K562 (cell line): ENCODE data around the gene LRRC8C. TPM values are rescaled to one million over a fixed set of nuclear protein-coding genes. Genes with fewer than 3 reads are reported as not detected.

Experiments
- ATAC-seq: fragments of 200-7000 bp; cut with Tn5 transposase; 3 replicates; pipeline ENCODE4 v1.9.1; 2020; ENCODE audit warnings: moderate library complexity
- BruUV-seq: library from RNA; stranded (reverse); fragments of 400-500 nt; replicated peaks from 2 replicates; lab custom pipeline; 2021; lab: Mats Ljungman, UMichigan
- CTCF ChIA-PET: fragments of 300-600 bp; formaldehyde crosslinking; extraction: SDS; loops from one replicate; lab custom pipeline; 2021; ENCODE audit warnings: low intra/inter-chr PET ratio; lab: Yijun Ruan, JAX
- POLR2A ChIA-PET: fragments of 300-600, 350-650 bp; sonication (Branson Sonifier 250); formaldehyde crosslinking; extraction: SDS; loops from one replicate; lab custom pipeline; 2021; ENCODE audit warnings: antibody characterized with exemption, inconsistent platforms; lab: Yijun Ruan, JAX
- DNase-seq, 4 experiments: peaks; one replicate each; pipeline versions ENCODE4 v3.0.0 to v3.0.0-alpha.2; 2011 to 2018; ENCODE audit warnings: low spot score in 3 of 4, mixed read lengths in 3 of 4; ENCODE audit errors: extremely low read depth in 1 of 4
- FAIRE-seq: peaks from 2 replicates; lab custom pipeline; 2011; peaks lifted over from hg19 to GRCh38; lab: Jason Lieb, UNC
- H2AFZ ChIP-seq: 2 replicates; pipeline ENCODE4 v1.6.0; 2011; ENCODE audit warnings: low read depth, low read length, control low read depth, inconsistent platforms
- H3K27ac ChIP-seq: fragments of 200-600 bp; 3 replicates; pipeline ENCODE4 v1.8.0; 2011; ENCODE audit warnings: low read depth, mild to moderate bottlenecking, control low read depth, inconsistent platforms, low read length, moderate library complexity, mixed read lengths; ENCODE audit errors: extremely low read depth
- H3K27me3 ChIP-seq, 2 experiments: fragments of 300-600 bp in 1 of 2; 2 replicates in 1 of 2; 3 replicates in 1 of 2; pipeline versions ENCODE4 v1.6.0 to v1.8.0; 2011; ENCODE audit warnings: inconsistent platforms in 2 of 2, low read length in 2 of 2, mild to moderate bottlenecking in 1 of 2, mixed read lengths in 1 of 2, moderate library complexity in 1 of 2; ENCODE audit not compliant: control insufficient read depth in 2 of 2, insufficient read depth in 2 of 2
- H3K36me3 ChIP-seq: fragments of 300-600 bp; 3 replicates; pipeline ENCODE4 v1.8.0; 2011; ENCODE audit warnings: mild to moderate bottlenecking, low read length, inconsistent platforms; ENCODE audit not compliant: control insufficient read depth, insufficient read depth
- H3K4me1 ChIP-seq, 2 experiments: fragments of 200-600 bp in 1 of 2; replicated peaks in 1 of 2; 2 replicates in 1 of 2; 3 replicates in 1 of 2; pipeline versions ENCODE4 v1.5.1 to v1.8.0; 2011; ENCODE audit warnings: inconsistent platforms in 2 of 2, low read length in 2 of 2, mild to moderate bottlenecking in 1 of 2, mixed read lengths in 1 of 2, moderate library complexity in 1 of 2; ENCODE audit not compliant: control insufficient read depth in 2 of 2, insufficient read depth in 2 of 2
- H3K4me2 ChIP-seq: 2 replicates; pipeline ENCODE4 v1.6.1; 2011; ENCODE audit warnings: low read length, control low read depth, inconsistent platforms, mixed read lengths; ENCODE audit not compliant: insufficient read depth
- H3K4me3 ChIP-seq: fragments of 200-600 bp; sonication (generic), shearing (Covaris generic); 2 replicates; pipeline ENCODE4 v1.5.1; 2016; ENCODE audit warnings: control low read depth, inconsistent platforms
- H3K79me2 ChIP-seq: fragments of 200-600 bp; 3 replicates; pipeline ENCODE4 v1.8.0; 2011; ENCODE audit warnings: low read length, inconsistent platforms; ENCODE audit not compliant: control insufficient read depth, insufficient read depth
- H3K9ac ChIP-seq, 2 experiments: 2 replicates each; pipeline versions ENCODE4 v1.6.0 to v1.6.1; 2011; ENCODE audit warnings: low read depth in 2 of 2, low read length in 2 of 2, control low read depth in 1 of 2, inconsistent platforms in 1 of 2, mild to moderate bottlenecking in 1 of 2, mixed read lengths in 1 of 2; ENCODE audit not compliant: insufficient read depth in 1 of 2
- H3K9me1 ChIP-seq: one replicate; pipeline ENCODE4 v1.6.0; 2011; ENCODE audit warnings: inconsistent platforms, mild to moderate bottlenecking, low read length, moderate library complexity; ENCODE audit not compliant: control insufficient read depth, insufficient read depth
- H3K9me3 ChIP-seq: replicated peaks from 2 replicates; pipeline ENCODE4 v1.5.1; 2011; ENCODE audit warnings: low read depth, low read length, inconsistent platforms; ENCODE audit not compliant: control insufficient read depth, insufficient read depth
- H4K20me1 ChIP-seq: replicated peaks from 2 replicates; pipeline ENCODE4 v1.6.1; 2011; ENCODE audit warnings: low read length, inconsistent platforms, mixed read lengths; ENCODE audit not compliant: control insufficient read depth, insufficient read depth
- HCFC1 ChIP-seq: IDR thresholded peaks from 2 replicates; pipeline ENCODE4 v1.6.1; 2012; ENCODE audit warnings: low read depth, low read length, improper control_type of control experiment
- NCOA4 ChIP-seq: fragments of 450-650 bp; IDR thresholded peaks from 2 replicates; pipeline ENCODE4 v1.6.1; 2018; ENCODE audit warnings: mild to moderate bottlenecking; ENCODE audit not compliant: partially characterized antibody
- RAD21 ChIP-seq, 2 experiments: fragments of 250-450 bp in 1 of 2; fragments of 450-650 bp in 1 of 2; sonication (Bioruptor Pico) in 1 of 2; formaldehyde crosslinking in 1 of 2; IDR thresholded peaks in 1 of 2; conservative IDR thresholded peaks in 1 of 2; 2 replicates each; pipeline versions ENCODE4 v1.4.0 to v1.8.0; 2020 to 2022; ENCODE audit warnings: mild to moderate bottlenecking in 2 of 2, moderate library complexity in 1 of 2
- U2AF2 ChIP-seq: fragments of 200-400 bp; formaldehyde crosslinking; optimal IDR thresholded peaks from 2 replicates; pipeline ENCODE3; 2017; ENCODE audit warnings: low read depth, mild to moderate bottlenecking, low read length
- ZNF445 ChIP-seq: fragments of 250-450 bp; sonication (Bioruptor Pico); IDR thresholded peaks from 2 replicates; pipeline ENCODE4 v1.4.0; 2020; ENCODE audit warnings: low read depth, mild to moderate bottlenecking, moderate library complexity
- ZNF77 ChIP-seq: fragments of 250-450 bp; sonication (Bioruptor Pico); IDR thresholded peaks from 2 replicates; pipeline ENCODE4 v1.5.0; 2020
- WGBS: fragments of 100-300 bp; shearing (Covaris generic); methylation state at CpG from one replicate; pipeline ENCODE4 v1.1.6; 2016; ENCODE audit warnings: low coverage, mixed read lengths; ENCODE audit not compliant: insufficient coverage; ENCODE audit errors: missing lambda C conversion rate; 5-methylcytosine and 5-hydroxymethylcytosine counted together
- in situ Hi-C: fragments of 300-500 bp; cut with MboI; formaldehyde crosslinking; loops from 4 replicates; pipeline ENCODE4 v1.15.0; 2018; ENCODE audit warnings: inconsistent platforms, mixed read lengths
- intact Hi-C: fragments of 100-400 bp; cut with micrococcal nuclease; formaldehyde crosslinking; loops from 2 replicates; pipeline ENCODE4 v1.14.2; 2022
- polyA plus RNA-seq, 8 experiments: library from polyadenylated mRNA; depleted of rRNA in 4 of 8; stranded (reverse) in 5 of 8; unstranded in 3 of 8; fragments of >200 nt; fragmentation: Nextera tagmentation in 2 of 8; fragmentation: Illumina TruSeq in 1 of 8; extraction: Ambion mirVana in 2 of 8; extraction: Trizol in 1 of 8; gene quantifications; 2 replicates each; pipeline versions ENCODE4 v1.2.1 to v1.2.3, GENCODE V29; 2011 to 2014; ENCODE audit warnings: inconsistent platforms in 1 of 8, missing spikeins in 1 of 8
- total RNA-seq, 7 experiments: library from RNA; depleted of rRNA in 6 of 7; stranded (reverse); fragments of >200 nt in 6 of 7; fragmentation: Illumina TruSeq in 2 of 7; extraction: Trizol in 2 of 7; gene quantifications; 2 replicates each; pipeline versions ENCODE4 v1.2.1 to v1.2.3, GENCODE V29; 2011 to 2021; ENCODE audit warnings: low replicate concordance in 1 of 7
- TF ChIP-seq, protein P1 (sequence below): sonication (generic); formaldehyde crosslinking; IDR thresholded peaks from 2 replicates; pipeline ENCODE4 v1.8.1; 2023; ENCODE audit warnings: mild to moderate bottlenecking, missing genetic modification reagents, moderate library complexity
- TF ChIP-seq, protein P2 (sequence below): fragments of 250-450 bp; sonication (Bioruptor Pico); IDR thresholded peaks from 2 replicates; pipeline ENCODE4 v1.5.0; 2020; ENCODE audit warnings: mild to moderate bottlenecking
- TF ChIP-seq, protein P3 (sequence below): fragments of 200-400 bp; formaldehyde crosslinking; IDR thresholded peaks from 2 replicates; pipeline ENCODE4 v1.6.1; 2017; ENCODE audit warnings: mild to moderate bottlenecking, low read depth, low read length, moderate library complexity
- TF ChIP-seq, protein P4 (sequence below): fragments of 200-800 bp; sonication (Bioruptor generic); IDR thresholded peaks from 2 replicates; pipeline ENCODE4 v1.6.1; 2017; ENCODE audit warnings: missing genetic modification characterization, missing compliant biosample characterization
- TF ChIP-seq, protein P5 (sequence below): fragments of 450-650 bp; formaldehyde crosslinking; IDR thresholded peaks from 2 replicates; pipeline ENCODE4 v1.4.0; 2020; ENCODE audit warnings: mild to moderate bottlenecking, moderate library complexity

The LRRC8C gene
- total and polyA plus RNA-seq, 9 of the 15 experiments (the other 6 are each of a cell fraction or from before 2014, with no cell fraction given) = 1.00 to 12.5 (median 4.5) TPM

DNA sequence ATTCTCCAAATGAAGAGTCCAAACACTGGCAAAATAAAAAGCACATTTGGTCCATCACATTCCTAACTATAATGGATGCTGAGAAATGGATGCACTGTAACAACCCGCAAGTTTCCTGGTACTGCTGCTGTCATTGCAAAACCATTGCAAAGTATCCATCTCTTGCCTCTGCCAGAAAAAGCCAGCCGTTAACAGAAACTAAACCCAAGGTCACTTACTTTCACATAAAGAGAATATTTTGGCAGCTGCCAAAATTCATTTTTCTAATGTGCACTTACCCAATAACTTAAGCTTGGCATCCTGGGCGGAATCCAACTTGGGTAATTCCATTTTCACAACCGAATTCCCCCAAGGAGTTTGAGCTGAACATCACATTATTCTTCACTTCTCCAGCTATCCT is 110.9 kb downstream of the LRRC8C start:
- intact Hi-C loops = no loop called here
- POLR2A ChIA-PET = interaction anchor here (0.7 to 0.8 kb wide), 2 partner anchors 203 to 986 kb away, joined by 3 to 4 read pairs; no protein-coding TSS in a partner anchor
- CTCF ChIA-PET = no interaction called here
- Histone ChIP-seq H3K79me2 (no peaks in the 10 kb centered on the region), H3K9me1 (no peaks in the 10 kb centered on the region), H2AFZ (no peak overlapping the region), H3K4me2 (no peak overlapping the region), H3K9me3 (no peaks in the 10 kb centered on the region), H3K4me1 (peaks cover 4 to 5% of the 10 kb centered on the region in 2 experiments; a peak in 2 of 5 replicates), H4K20me1 (no peaks in the 10 kb centered on the region), H3K27ac (no peak overlapping the region), H3K4me3 (no peak overlapping the region), H3K9ac (no peak overlapping the region), H3K36me3 (no peaks in the 10 kb centered on the region), H3K27me3 (no peaks in the 10 kb centered on the region)
- 18% methylated on average over 4 of the region's 4 CpGs for WGBS
- ATAC-seq (no peak), FAIRE-seq (peak; percentile 32), DNase-seq (no peak)
- no TSS peak for BruUV-seq
- TF ChIP-seq, protein P1, sequence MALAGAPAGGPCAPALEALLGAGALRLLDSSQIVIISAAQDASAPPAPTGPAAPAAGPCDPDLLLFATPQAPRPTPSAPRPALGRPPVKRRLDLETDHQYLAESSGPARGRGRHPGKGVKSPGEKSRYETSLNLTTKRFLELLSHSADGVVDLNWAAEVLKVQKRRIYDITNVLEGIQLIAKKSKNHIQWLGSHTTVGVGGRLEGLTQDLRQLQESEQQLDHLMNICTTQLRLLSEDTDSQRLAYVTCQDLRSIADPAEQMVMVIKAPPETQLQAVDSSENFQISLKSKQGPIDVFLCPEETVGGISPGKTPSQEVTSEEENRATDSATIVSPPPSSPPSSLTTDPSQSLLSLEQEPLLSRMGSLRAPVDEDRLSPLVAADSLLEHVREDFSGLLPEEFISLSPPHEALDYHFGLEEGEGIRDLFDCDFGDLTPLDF (CRISPR knock-in tag) = no peak
- TF ChIP-seq U2AF2 = no peak
- TF ChIP-seq ZNF77 (CRISPR knock-in tag) = no peak
- no peak for TF ChIP-seq ZNF445 (CRISPR knock-in tag)
- no peak for TF ChIP-seq RAD21 (CRISPR knock-in tag; conservative IDR thresholded peaks at IDR 0.05 in 1 of 2, IDR thresholded peaks at IDR 0.05 in 1 of 2)
- TF ChIP-seq, protein P2, sequence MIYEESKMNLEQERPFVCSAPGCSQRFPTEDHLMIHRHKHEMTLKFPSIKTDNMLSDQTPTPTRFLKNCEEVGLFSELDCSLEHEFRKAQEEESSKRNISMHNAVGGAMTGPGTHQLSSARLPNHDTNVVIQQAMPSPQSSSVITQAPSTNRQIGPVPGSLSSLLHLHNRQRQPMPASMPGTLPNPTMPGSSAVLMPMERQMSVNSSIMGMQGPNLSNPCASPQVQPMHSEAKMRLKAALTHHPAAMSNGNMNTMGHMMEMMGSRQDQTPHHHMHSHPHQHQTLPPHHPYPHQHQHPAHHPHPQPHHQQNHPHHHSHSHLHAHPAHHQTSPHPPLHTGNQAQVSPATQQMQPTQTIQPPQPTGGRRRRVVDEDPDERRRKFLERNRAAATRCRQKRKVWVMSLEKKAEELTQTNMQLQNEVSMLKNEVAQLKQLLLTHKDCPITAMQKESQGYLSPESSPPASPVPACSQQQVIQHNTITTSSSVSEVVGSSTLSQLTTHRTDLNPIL (CRISPR knock-in tag) = no peak
- TF ChIP-seq, protein P3, sequence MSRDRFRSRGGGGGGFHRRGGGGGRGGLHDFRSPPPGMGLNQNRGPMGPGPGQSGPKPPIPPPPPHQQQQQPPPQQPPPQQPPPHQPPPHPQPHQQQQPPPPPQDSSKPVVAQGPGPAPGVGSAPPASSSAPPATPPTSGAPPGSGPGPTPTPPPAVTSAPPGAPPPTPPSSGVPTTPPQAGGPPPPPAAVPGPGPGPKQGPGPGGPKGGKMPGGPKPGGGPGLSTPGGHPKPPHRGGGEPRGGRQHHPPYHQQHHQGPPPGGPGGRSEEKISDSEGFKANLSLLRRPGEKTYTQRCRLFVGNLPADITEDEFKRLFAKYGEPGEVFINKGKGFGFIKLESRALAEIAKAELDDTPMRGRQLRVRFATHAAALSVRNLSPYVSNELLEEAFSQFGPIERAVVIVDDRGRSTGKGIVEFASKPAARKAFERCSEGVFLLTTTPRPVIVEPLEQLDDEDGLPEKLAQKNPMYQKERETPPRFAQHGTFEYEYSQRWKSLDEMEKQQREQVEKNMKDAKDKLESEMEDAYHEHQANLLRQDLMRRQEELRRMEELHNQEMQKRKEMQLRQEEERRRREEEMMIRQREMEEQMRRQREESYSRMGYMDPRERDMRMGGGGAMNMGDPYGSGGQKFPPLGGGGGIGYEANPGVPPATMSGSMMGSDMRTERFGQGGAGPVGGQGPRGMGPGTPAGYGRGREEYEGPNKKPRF = no peak
- no peak for TF ChIP-seq HCFC1
- TF ChIP-seq, protein P4, sequence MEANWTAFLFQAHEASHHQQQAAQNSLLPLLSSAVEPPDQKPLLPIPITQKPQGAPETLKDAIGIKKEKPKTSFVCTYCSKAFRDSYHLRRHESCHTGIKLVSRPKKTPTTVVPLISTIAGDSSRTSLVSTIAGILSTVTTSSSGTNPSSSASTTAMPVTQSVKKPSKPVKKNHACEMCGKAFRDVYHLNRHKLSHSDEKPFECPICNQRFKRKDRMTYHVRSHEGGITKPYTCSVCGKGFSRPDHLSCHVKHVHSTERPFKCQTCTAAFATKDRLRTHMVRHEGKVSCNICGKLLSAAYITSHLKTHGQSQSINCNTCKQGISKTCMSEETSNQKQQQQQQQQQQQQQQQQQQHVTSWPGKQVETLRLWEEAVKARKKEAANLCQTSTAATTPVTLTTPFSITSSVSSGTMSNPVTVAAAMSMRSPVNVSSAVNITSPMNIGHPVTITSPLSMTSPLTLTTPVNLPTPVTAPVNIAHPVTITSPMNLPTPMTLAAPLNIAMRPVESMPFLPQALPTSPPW (CRISPR knock-in tag) = no peak
- no peak for TF ChIP-seq NCOA4
- TF ChIP-seq, protein P5, sequence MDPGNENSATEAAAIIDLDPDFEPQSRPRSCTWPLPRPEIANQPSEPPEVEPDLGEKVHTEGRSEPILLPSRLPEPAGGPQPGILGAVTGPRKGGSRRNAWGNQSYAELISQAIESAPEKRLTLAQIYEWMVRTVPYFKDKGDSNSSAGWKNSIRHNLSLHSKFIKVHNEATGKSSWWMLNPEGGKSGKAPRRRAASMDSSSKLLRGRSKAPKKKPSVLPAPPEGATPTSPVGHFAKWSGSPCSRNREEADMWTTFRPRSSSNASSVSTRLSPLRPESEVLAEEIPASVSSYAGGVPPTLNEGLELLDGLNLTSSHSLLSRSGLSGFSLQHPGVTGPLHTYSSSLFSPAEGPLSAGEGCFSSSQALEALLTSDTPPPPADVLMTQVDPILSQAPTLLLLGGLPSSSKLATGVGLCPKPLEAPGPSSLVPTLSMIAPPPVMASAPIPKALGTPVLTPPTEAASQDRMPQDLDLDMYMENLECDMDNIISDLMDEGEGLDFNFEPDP (CRISPR knock-in tag) = no peak
- in situ Hi-C loops = no loop called here
